ENCODE data around the gene MECP2. TPM values are rescaled to one million over a fixed set of nuclear protein-coding genes. Genes with fewer than 3 reads are reported as not detected.
A peak's percentile ranks its signal among the peaks of the same experiment; 100 is the strongest.
"Not testable (repeated sequence)": the region's sequence is repeated elsewhere in the genome, so short reads cannot be mapped to it uniquely, and the experiment has no call there.

Gene MECP2
- total RNA-seq (ENCODE audit: unreplicated experiment): 60.0 TPM
- long read RNA-seq, full-length matches to known transcripts: 2 of 4 reads
- long read RNA-seq, partial matches to known transcripts: 1 of 4 reads
- long read RNA-seq, other reads (novel, unspliced or antisense): 1 of 4 reads

GRCh38 chrX:154097589-154098541, at the start of gene MECP2:
Gene MECP2, minus strand, starts transcription at chrX:154097717.
- Mint-ChIP-seq H3K27me3 (ENCODE audit: unreplicated experiment) (peaks cover 7% of the 10 kb centered on the region), H3K9me3 (ENCODE audit: unreplicated experiment) (peaks cover 7% of the 10 kb centered on the region), H3K4me1 (ENCODE audit: low read depth, unreplicated experiment) (peaks cover 17% of the 10 kb centered on the region), H3K27ac (ENCODE audit: unreplicated experiment) (peak within 1 kb of the TSS; percentile 92), H3K36me3 (ENCODE audit: unreplicated experiment) (peaks cover 4% of the 10 kb centered on the region), H3K4me3 (ENCODE audit: unreplicated experiment) (peak within 1 kb of the TSS; percentile 93)
- no peak for TF ChIP-seq CTCF (IDR thresholded peaks at IDR 0.05; ENCODE audit: partially characterized antibody, unreplicated experiment)
- peak; percentile 92 for DNase-seq

GRCh38 chrX:154144010-154144409, 46.5 kb upstream of the MECP2 start, which contains the start of gene OPN1LW:
Gene OPN1LW, plus strand, starts transcription at chrX:154144243. Its CDS starts 41 bp downstream, at chrX:154144284.
- DNase-seq; H3K36me3 Mint-ChIP-seq (ENCODE audit: unreplicated experiment); H3K4me3 Mint-ChIP-seq (ENCODE audit: unreplicated experiment); H3K27ac Mint-ChIP-seq (ENCODE audit: unreplicated experiment); H3K4me1 Mint-ChIP-seq (ENCODE audit: low read depth, unreplicated experiment); H3K9me3 Mint-ChIP-seq (ENCODE audit: unreplicated experiment); H3K27me3 Mint-ChIP-seq (ENCODE audit: unreplicated experiment): not testable (repeated sequence)

GRCh38 chrX:154142950-154143745, 45.6 kb upstream of the MECP2 start:
- no peak for DNase-seq
- Mint-ChIP-seq H3K36me3 (ENCODE audit: unreplicated experiment) (no peaks in the 10 kb centered on the region), H3K27me3 (ENCODE audit: unreplicated experiment) (no peaks in the 10 kb centered on the region), H3K4me3 (ENCODE audit: unreplicated experiment) (no peak overlapping the region), H3K27ac (ENCODE audit: unreplicated experiment) (no peak overlapping the region), H3K4me1 (ENCODE audit: low read depth, unreplicated experiment) (no peaks in the 10 kb centered on the region), H3K9me3 (ENCODE audit: unreplicated experiment) (no peaks in the 10 kb centered on the region)
- no peak for TF ChIP-seq CTCF (IDR thresholded peaks at IDR 0.05; ENCODE audit: partially characterized antibody, unreplicated experiment)

- DNase-seq: no peak
- no peaks in the 10 kb centered on the region for H3K36me3 Mint-ChIP-seq (ENCODE audit: unreplicated experiment)
- TF ChIP-seq CTCF (IDR thresholded peaks at IDR 0.05; ENCODE audit: partially characterized antibody, unreplicated experiment): no peak
- H3K4me1 Mint-ChIP-seq (ENCODE audit: low read depth, unreplicated experiment): no peaks in the 10 kb centered on the region
- H3K9me3 Mint-ChIP-seq (ENCODE audit: unreplicated experiment): no peaks in the 10 kb centered on the region
- H3K27ac Mint-ChIP-seq (ENCODE audit: unreplicated experiment): no peak overlapping the region
- H3K4me3 Mint-ChIP-seq (ENCODE audit: unreplicated experiment): no peak overlapping the region
- no peaks in the 10 kb centered on the region for H3K27me3 Mint-ChIP-seq (ENCODE audit: unreplicated experiment)
Observed at GRCh38 chrX:154142386-154142785, 44.9 kb upstream of the MECP2 start.

- no peak for TF ChIP-seq CTCF (IDR thresholded peaks at IDR 0.05; ENCODE audit: partially characterized antibody, unreplicated experiment)
- Mint-ChIP-seq H3K4me1 (ENCODE audit: low read depth, unreplicated experiment) (peaks cover 7% of the 10 kb centered on the region), H3K27ac (ENCODE audit: unreplicated experiment) (no peak overlapping the region), H3K27me3 (ENCODE audit: unreplicated experiment) (no peaks in the 10 kb centered on the region), H3K4me3 (ENCODE audit: unreplicated experiment) (no peak overlapping the region), H3K9me3 (ENCODE audit: unreplicated experiment) (no peaks in the 10 kb centered on the region), H3K36me3 (ENCODE audit: unreplicated experiment) (no peaks in the 10 kb centered on the region)
- no peak for DNase-seq
Observed at GRCh38 chrX:154140742-154141141, 43.2 kb upstream of the MECP2 start.

Measured in glutamatergic neuron (in vitro differentiated cells).